Measurements from ENCODE around the gene CYP46A1. TPM values are rescaled to one million over a fixed set of nuclear protein-coding genes. Genes with fewer than 3 reads are reported as not detected.

CYP46A1 gene
- total RNA-seq, 4 donors from 2014 or later: 0.26 to 6.4 (median 1.7) TPM

DNA sequence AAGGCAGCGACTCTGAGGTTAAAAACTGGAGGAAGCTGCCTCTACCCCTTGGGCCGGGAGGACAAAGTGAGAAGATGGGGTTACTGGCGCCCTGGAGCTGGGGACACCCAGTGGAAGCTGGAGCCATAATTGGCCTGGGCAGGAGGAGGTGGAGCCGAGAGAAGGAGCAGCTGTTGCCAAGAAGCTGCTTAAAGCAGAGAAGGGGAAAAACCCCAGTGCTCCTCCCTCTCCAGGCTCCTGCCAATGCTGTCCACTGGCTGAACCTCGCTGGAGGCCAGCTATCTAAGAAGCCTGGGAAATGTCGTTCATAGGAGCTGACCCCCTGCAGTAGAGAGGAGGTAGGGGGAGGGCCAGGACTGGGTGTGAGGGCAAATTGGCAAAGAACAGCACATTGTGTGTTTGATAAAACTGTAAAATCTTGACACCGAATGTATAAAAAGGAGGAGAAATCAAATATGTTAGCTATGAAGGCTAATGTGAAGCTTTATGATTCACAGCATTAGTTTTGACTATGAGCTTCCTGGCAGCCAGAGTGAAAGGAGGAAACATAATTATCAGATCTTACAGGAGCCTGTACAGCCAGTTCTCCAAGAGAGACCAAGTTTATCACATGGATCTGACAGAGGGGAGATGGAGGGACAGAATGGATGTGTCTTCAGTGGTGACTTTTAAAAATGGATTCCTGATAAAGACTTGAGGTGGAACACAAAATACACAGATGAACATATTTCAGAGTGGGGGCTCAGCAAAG is 29.7 kb upstream of the CYP46A1 start:
- no peaks in the 10 kb centered on the region for H3K9me3 ChIP-seq
- H3K27me3 ChIP-seq: no peaks in the 10 kb centered on the region
- TF ChIP-seq POLR2A (IDR thresholded peaks at IDR 0.05): no peak
- TF ChIP-seq, protein P1, sequence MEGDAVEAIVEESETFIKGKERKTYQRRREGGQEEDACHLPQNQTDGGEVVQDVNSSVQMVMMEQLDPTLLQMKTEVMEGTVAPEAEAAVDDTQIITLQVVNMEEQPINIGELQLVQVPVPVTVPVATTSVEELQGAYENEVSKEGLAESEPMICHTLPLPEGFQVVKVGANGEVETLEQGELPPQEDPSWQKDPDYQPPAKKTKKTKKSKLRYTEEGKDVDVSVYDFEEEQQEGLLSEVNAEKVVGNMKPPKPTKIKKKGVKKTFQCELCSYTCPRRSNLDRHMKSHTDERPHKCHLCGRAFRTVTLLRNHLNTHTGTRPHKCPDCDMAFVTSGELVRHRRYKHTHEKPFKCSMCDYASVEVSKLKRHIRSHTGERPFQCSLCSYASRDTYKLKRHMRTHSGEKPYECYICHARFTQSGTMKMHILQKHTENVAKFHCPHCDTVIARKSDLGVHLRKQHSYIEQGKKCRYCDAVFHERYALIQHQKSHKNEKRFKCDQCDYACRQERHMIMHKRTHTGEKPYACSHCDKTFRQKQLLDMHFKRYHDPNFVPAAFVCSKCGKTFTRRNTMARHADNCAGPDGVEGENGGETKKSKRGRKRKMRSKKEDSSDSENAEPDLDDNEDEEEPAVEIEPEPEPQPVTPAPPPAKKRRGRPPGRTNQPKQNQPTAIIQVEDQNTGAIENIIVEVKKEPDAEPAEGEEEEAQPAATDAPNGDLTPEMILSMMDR (IDR thresholded peaks at IDR 0.05): no peak
- intact Hi-C loops (cut with DNase I; ENCODE audit: low total_unique reads): no loop called here
- H3K36me3 ChIP-seq: no peaks in the 10 kb centered on the region
- peak; percentile 63 to 70 for DNase-seq
- peak overlapping the region in 1 of 2 donors; percentile 2 for H3K27ac ChIP-seq
- no peak overlapping the region for H3K4me3 ChIP-seq
- H3K4me1 ChIP-seq: no peaks in the 10 kb centered on the region

DNA sequence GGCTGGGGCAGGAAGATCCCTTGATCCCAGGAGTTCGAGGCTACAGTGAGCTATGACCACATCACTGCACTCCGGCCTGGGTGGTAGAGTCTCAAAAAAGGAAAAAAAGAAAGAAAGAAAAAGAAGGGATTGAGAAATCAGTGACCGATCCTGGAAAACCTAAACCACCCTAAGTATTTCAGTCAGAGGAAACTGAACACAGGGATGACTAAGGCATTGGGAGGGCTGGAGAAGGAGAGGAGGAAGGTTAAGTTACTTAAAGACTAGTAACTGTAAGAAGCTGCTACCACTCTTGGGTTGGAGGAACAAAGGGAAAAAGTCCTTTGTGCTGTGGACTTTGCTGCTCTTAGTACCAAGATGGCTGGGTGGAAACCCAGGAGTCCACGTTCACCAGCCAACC is 28.6 kb upstream of the CYP46A1 start:
- H3K27ac ChIP-seq: no peak overlapping the region
- TF ChIP-seq, protein P1 (IDR thresholded peaks at IDR 0.05): no peak
- TF ChIP-seq POLR2A (IDR thresholded peaks at IDR 0.05): no peak
- no peak overlapping the region for H3K4me3 ChIP-seq
- H3K9me3 ChIP-seq: no peaks in the 10 kb centered on the region
- H3K4me1 ChIP-seq: no peaks in the 10 kb centered on the region
- no peaks in the 10 kb centered on the region for H3K27me3 ChIP-seq
- no peaks in the 10 kb centered on the region for H3K36me3 ChIP-seq
- DNase-seq: no peak
- intact Hi-C loops (cut with DNase I; ENCODE audit: low total_unique reads): no loop called here

DNA sequence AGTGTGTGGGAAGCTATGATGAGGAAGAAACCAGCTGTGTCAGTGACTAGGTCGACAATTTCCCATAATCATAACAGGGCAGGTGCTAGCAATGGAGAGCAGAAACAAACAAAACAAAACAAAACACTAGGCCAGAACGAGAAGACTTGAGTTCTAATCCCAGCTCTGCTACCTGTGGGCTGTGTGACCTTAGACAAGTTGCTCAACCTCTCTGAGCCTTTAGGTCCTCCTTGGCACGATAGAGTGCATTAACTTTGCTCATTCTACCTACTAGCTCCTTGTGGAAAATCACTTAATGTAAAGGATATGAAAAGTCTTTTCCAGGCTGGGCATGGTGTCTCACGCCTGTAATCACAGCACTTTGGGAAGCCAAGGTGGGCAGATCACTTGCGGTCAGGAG is 27.9 kb upstream of the CYP46A1 start:
- Histone ChIP-seq H3K27me3 (no peaks in the 10 kb centered on the region), H3K9me3 (no peaks in the 10 kb centered on the region), H3K36me3 (no peaks in the 10 kb centered on the region), H3K4me1 (no peaks in the 10 kb centered on the region), H3K4me3 (no peak overlapping the region), H3K27ac (no peak overlapping the region)
- DNase-seq: no peak
- intact Hi-C loops (cut with DNase I; ENCODE audit: low total_unique reads): no loop called here
- TF ChIP-seq, protein P1 (IDR thresholded peaks at IDR 0.05): no peak
- no peak for TF ChIP-seq POLR2A (IDR thresholded peaks at IDR 0.05)

DNA sequence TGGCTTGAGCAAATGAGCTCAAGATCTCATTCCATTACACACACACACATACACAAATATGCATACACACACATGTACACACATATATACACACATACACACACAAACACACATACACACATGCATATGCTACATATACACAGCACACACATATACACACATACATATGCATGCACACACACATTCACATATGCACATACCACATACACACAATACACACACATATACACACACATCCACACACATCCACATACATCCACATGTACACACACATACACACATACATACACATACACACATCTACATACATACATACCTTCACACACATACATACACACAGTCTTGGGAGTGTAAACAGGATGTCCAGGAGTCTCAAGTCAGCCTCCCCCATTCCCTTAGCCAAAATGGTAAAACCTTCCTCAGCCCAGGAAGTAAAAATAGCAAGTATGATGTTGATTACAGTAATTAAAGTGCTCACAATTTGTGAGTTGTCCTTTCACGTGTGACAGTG is 26.4 kb upstream of the CYP46A1 start:
- Histone ChIP-seq H3K9me3 (no peaks in the 10 kb centered on the region), H3K27me3 (no peaks in the 10 kb centered on the region), H3K4me3 (no peak overlapping the region), H3K36me3 (no peaks in the 10 kb centered on the region), H3K4me1 (no peaks in the 10 kb centered on the region), H3K27ac (peak overlapping the region; percentile 21 to 48)
- intact Hi-C loops (cut with DNase I; ENCODE audit: low total_unique reads): no loop called here
- TF ChIP-seq POLR2A (IDR thresholded peaks at IDR 0.05): no peak
- TF ChIP-seq, protein P1 (IDR thresholded peaks at IDR 0.05): no peak
- DNase-seq: no peak

DNA sequence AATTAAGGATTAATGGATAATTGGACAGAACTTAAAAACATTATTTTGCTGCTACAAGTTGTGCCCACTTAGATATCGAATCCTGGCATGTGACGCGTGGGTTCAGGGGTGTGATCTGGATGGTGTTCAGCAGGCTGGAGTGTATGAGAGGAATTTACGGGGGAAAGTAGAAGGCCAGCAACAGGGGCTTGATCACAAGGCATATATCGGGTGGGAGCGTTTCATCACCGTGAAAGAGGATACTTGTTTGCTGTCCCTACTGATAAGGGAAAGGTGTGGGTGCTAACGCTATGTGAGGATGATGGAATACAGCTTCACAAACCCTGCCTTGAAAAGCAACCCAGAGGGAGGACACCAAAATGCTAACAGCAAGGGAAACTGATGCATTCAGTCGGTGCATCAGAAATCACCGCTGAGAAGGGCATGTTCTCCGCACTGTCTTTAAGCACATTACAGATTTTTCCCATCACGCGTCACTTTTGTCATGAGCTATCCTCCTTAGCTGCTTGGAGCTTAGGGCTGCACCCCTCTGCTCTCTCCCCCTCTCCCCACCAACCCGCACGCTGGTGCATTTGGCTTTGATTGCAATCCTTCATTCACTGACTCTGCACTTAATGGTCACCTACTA is 25.8 kb upstream of the CYP46A1 start:
- TF ChIP-seq, protein P1 (IDR thresholded peaks at IDR 0.05): no peak
- TF ChIP-seq POLR2A (IDR thresholded peaks at IDR 0.05): no peak
- no peak overlapping the region for H3K4me3 ChIP-seq

More for the DNA sequence above, 25.8 kb upstream of the CYP46A1 start:
- intact Hi-C loops (cut with DNase I; ENCODE audit: low total_unique reads): no loop called here
- Histone ChIP-seq H3K27me3 (no peaks in the 10 kb centered on the region), H3K9me3 (no peaks in the 10 kb centered on the region), H3K36me3 (no peaks in the 10 kb centered on the region), H3K4me1 (no peaks in the 10 kb centered on the region), H3K27ac (peak overlapping the region; percentile 21 to 48)
- DNase-seq: no peak

All from uterus (tissue), 4 donors.